PC-3 (cell line): ENCODE measurements around the gene TSKU. TPM values are rescaled to one million over a fixed set of nuclear protein-coding genes. Genes with fewer than 3 reads are reported as not detected.

ENCODE experiments used
- ATAC-seq: fragments of 200-7000 bp; cut with Tn5 transposase; 2 replicates; pipeline ENCODE4 v1.9.1; 2020; ENCODE audit warnings: mild to moderate bottlenecking, moderate library complexity
- BruUV-seq: library from RNA; stranded (reverse); fragments of 400-500 nt; replicated peaks from 2 replicates; lab custom pipeline; 2021; lab: Mats Ljungman, UMichigan
- CTCF ChIA-PET: fragments of 300-600 bp; sonication (Branson Sonifier 250); formaldehyde crosslinking; loops from one replicate; lab custom pipeline; 2022; ENCODE audit warnings: antibody characterized with exemption; lab: Charles Lee
- POLR2A ChIA-PET: fragments of 300-600 bp; sonication (Branson Sonifier 250); formaldehyde crosslinking; loops from one replicate; lab custom pipeline; 2022; ENCODE audit warnings: antibody characterized with exemption; ENCODE audit not compliant: unreplicated experiment; lab: Charles Lee
- DNase-seq: peaks from one replicate; pipeline ENCODE4 v3.0.0-alpha.2; 2015
- H2AFZ ChIP-seq: fragments of 300-600 bp; sonication (generic); 2 replicates; pipeline ENCODE4 v1.6.0; 2016; ENCODE audit warnings: antibody characterized with exemption, low read length
- H3F3A ChIP-seq: fragments of 300-600 bp; sonication (generic); one replicate; pipeline ENCODE4 v1.6.0; 2017; ENCODE audit warnings: antibody characterized with exemption, low read length, control low read depth, mild to moderate bottlenecking; ENCODE audit not compliant: unreplicated experiment
- H3K27ac ChIP-seq: fragments of 300-600 bp; sonication (generic); 2 replicates; pipeline ENCODE4 v1.5.1; 2016; ENCODE audit warnings: mild to moderate bottlenecking, low read length
- H3K27me3 ChIP-seq: fragments of 300-600 bp; sonication (generic); 2 replicates; pipeline ENCODE4 v1.6.1; 2016; ENCODE audit warnings: low read length, mixed read lengths
- H3K36me3 ChIP-seq: fragments of 300-600 bp; sonication (generic); 2 replicates; pipeline ENCODE4 v1.6.1; 2016; ENCODE audit warnings: low read depth, mixed run types, low read length, mixed read lengths
- H3K4me1 ChIP-seq: fragments of 300-600 bp; sonication (generic); 2 replicates; pipeline ENCODE4 v1.5.1; 2016; ENCODE audit warnings: low read length; ENCODE audit not compliant: insufficient read depth
- H3K4me2 ChIP-seq: fragments of 300-600 bp; sonication (generic); 2 replicates; pipeline ENCODE4 v1.6.0; 2016; ENCODE audit warnings: low read length
- H3K4me3 ChIP-seq: fragments of 300-600 bp; sonication (generic); 2 replicates; pipeline ENCODE4 v1.5.1; 2016; ENCODE audit warnings: mild to moderate bottlenecking, low read length, mixed read lengths
- H3K79me2 ChIP-seq: fragments of 300-600 bp; sonication (generic); 2 replicates; pipeline ENCODE4 v1.6.1; 2017; ENCODE audit warnings: low read length, mixed read lengths
- H3K9ac ChIP-seq: fragments of 300-600 bp; sonication (generic); 2 replicates; pipeline ENCODE4 v1.6.0; 2016; ENCODE audit warnings: mild to moderate bottlenecking, low read length
- H3K9me2 ChIP-seq: fragments of 300-600 bp; sonication (generic); replicated peaks from 2 replicates; pipeline ENCODE4 v1.6.1; 2016; ENCODE audit warnings: mixed run types, low read length, mixed read lengths
- H3K9me3 ChIP-seq: fragments of 300-600 bp; sonication (generic); 2 replicates; pipeline ENCODE4 v1.6.1; 2016; ENCODE audit warnings: low read length, mixed read lengths
- H4K20me1 ChIP-seq: fragments of 300-600 bp; sonication (generic); 2 replicates; pipeline ENCODE4 v1.6.1; 2016; ENCODE audit warnings: low read length, mixed read lengths
- CTCF ChIP-seq: fragments of 300-600 bp; sonication (generic); conservative IDR thresholded peaks from 2 replicates; pipeline ENCODE4 v1.5.1; 2017; ENCODE audit warnings: antibody characterized with exemption, low read depth, mild to moderate bottlenecking, low read length
- EZH2 ChIP-seq: fragments of 300-600 bp; sonication (generic); IDR thresholded peaks from one replicate; pipeline ENCODE4 v1.6.1; 2017; ENCODE audit warnings: antibody characterized with exemption, mild to moderate bottlenecking, low read length; ENCODE audit not compliant: unreplicated experiment
- EZH2phosphoT487 ChIP-seq: fragments of 300-600 bp; sonication (generic); IDR thresholded peaks from 2 replicates; pipeline ENCODE4 v1.6.1; 2018; ENCODE audit warnings: mild to moderate bottlenecking, antibody characterized with exemption, low read length, borderline replicate concordance
- intact Hi-C: fragments of 100-400 bp; cut with micrococcal nuclease; formaldehyde crosslinking; loops from 2 replicates; pipeline ENCODE4 v1.9.0; 2023
- total RNA-seq: library from RNA; depleted of rRNA; stranded (reverse); fragments of >200 nt; gene quantifications from 2 replicates; pipeline ENCODE4 v1.2.3, GENCODE V29; 2014

TSKU gene
- total RNA-seq, 1 experiment from 2014 or later: 32.1 TPM

GRCh38 chr11:76836613-76837291, 53.6 kb downstream of the TSKU start:
- no peak for DNase-seq
- BruUV-seq: no TSS peak
- Histone ChIP-seq H3K9me3 (no peaks in the 10 kb centered on the region), H3F3A (peaks cover 3% of the 10 kb centered on the region), H3K27me3 (no peaks in the 10 kb centered on the region), H3K79me2 (no peaks in the 10 kb centered on the region), H3K9me2 (no peaks in the 10 kb centered on the region), H4K20me1 (no peaks in the 10 kb centered on the region), H3K4me2 (peak overlapping the region; percentile 11), H3K9ac (no peak overlapping the region; the same call in 1 of the 2 replicates), H2AFZ (no peak overlapping the region), H3K36me3 (no peaks in the 10 kb centered on the region), H3K27ac (peak overlapping the region; percentile 58), H3K4me1 (peaks cover 47% of the 10 kb centered on the region), H3K4me3 (no peak overlapping the region)
- intact Hi-C loops: loop anchor here (1.0 to 2.0 kb wide), 3 partner anchors 11 to 26 kb away; partner anchors contain the start of gene ACER3
- POLR2A ChIA-PET: interaction anchor here (0.6 kb wide), 1 partner anchor 230 kb away, joined by 3 read pairs; the partner anchor contains the start of gene CAPN5
- CTCF ChIA-PET: interaction anchor here (0.8 to 1.3 kb wide), 2 partner anchors 13 to 82 kb away, joined by 3 to 9 read pairs; no protein-coding TSS in a partner anchor
- no peak for ATAC-seq
- no peak for TF ChIP-seq EZH2phosphoT487
- TF ChIP-seq CTCF: peak; percentile 51; the same call in 1 of the 2 replicates

GRCh38 chr11:76837696-76838677, 54.8 kb downstream of the TSKU start:
- intact Hi-C loops: loop anchor here (2.0 kb wide), 1 partner anchor 23 kb away; the partner anchor contains the start of gene ACER3
- Histone ChIP-seq H3K4me1 (peaks cover 47% of the 10 kb centered on the region), H3K36me3 (no peaks in the 10 kb centered on the region), H3K9me3 (no peaks in the 10 kb centered on the region), H3K27me3 (no peaks in the 10 kb centered on the region), H3K27ac (no peak overlapping the region), H3K9ac (no peak overlapping the region), H2AFZ (no peak overlapping the region), H3K4me2 (no peak overlapping the region), H3K79me2 (no peaks in the 10 kb centered on the region), H3K4me3 (no peak overlapping the region), H3K9me2 (no peaks in the 10 kb centered on the region), H3F3A (peaks cover 3% of the 10 kb centered on the region), H4K20me1 (no peaks in the 10 kb centered on the region)
- ATAC-seq: no peak
- no peak for DNase-seq
- BruUV-seq: no TSS peak
- ChIA-PET POLR2A (no interaction called here), CTCF (no interaction called here)
- TF ChIP-seq EZH2: no peak
- no peak for TF ChIP-seq CTCF
- no peak for TF ChIP-seq EZH2phosphoT487
